Gastrocnemius medialis (tissue), 4 donors: Measurements from ENCODE around the gene PAPPA. TPM values are rescaled to one million over a fixed set of nuclear protein-coding genes. Genes with fewer than 3 reads are reported as not detected.

Experiments used
- ATAC-seq, 2 donors: fragments of 150-250 bp; one replicate each; pipeline ENCODE4 v1.9.1; 2016
- DNase-seq, 2 donors: peaks; one replicate each; pipeline ENCODE4 v3.0.0-alpha.2; 2019
- H3K27ac ChIP-seq, 4 donors: fragments of 200-600 bp; sonication (generic); 1 replicate in 1 of 4; 2 replicates in 3 of 4; pipeline ENCODE4 v1.5.1; 2016 to 2018; ENCODE audit warnings: mild to moderate bottlenecking in 2 of 4, moderate library complexity in 1 of 4
- H3K27me3 ChIP-seq, 3 donors: fragments of 200-600 bp; sonication (generic) in 2 of 3; 1 replicate in 1 of 3; 2 replicates in 2 of 3; pipeline versions ENCODE4 v1.5.1 to v1.6.0; 2016 to 2019; ENCODE audit warnings: mild to moderate bottlenecking in 1 of 3, moderate library complexity in 1 of 3
- H3K36me3 ChIP-seq, 2 donors: fragments of 200-600 bp; sonication (generic) in 1 of 2; one replicate each; pipeline ENCODE4 v1.5.1; 2017 to 2018
- H3K4me1 ChIP-seq, 2 donors: fragments of 200-600 bp; sonication (generic) in 1 of 2; one replicate each; pipeline ENCODE4 v1.5.1; 2016 to 2017; ENCODE audit warnings: mild to moderate bottlenecking in 2 of 2
- H3K4me3 ChIP-seq, 4 donors: fragments of 200-600 bp; sonication (generic) in 3 of 4; 1 replicate in 1 of 4; 2 replicates in 3 of 4; pipeline ENCODE4 v1.5.1; 2016 to 2019; ENCODE audit warnings: mild to moderate bottlenecking in 2 of 4
- H3K9me3 ChIP-seq, 3 donors: fragments of 200-600 bp; sonication (generic) in 2 of 3; 1 replicate in 1 of 3; 2 replicates in 2 of 3; pipeline ENCODE4 v1.5.1; 2016 to 2019
- CTCF ChIP-seq, 5 experiments: fragments of 450-650 bp in 3 of 5; fragments of 200-600 bp in 2 of 5; sonication (generic) in 2 of 5; IDR thresholded peaks in 4 of 5; conservative IDR thresholded peaks in 1 of 5; 1 replicate in 4 of 5; 2 replicates in 1 of 5; pipeline ENCODE4 v1.5.1; 2016 to 2019; ENCODE audit warnings: antibody characterized with exemption in 5 of 5, mild to moderate bottlenecking in 3 of 5, moderate library complexity in 3 of 5
- POLR2A ChIP-seq, 2 donors: fragments of 450-650 bp; IDR thresholded peaks; one replicate each; pipeline ENCODE4 v1.6.1; 2017; ENCODE audit warnings: antibody characterized with exemption in 2 of 2, mild to moderate bottlenecking in 2 of 2, moderate library complexity in 2 of 2
- in situ Hi-C, 4 donors: fragments of 200-750 bp; cut with MboI; loops; one replicate each; pipeline versions ENCODE4 v1.15.0 to v1.8.0; 2017; ENCODE audit warnings: low sequenced_read_pairs in 4 of 4
- intact Hi-C: fragments of 100-400 bp; cut with DNase I; formaldehyde crosslinking; loops from one replicate; pipeline ENCODE4 v1.15.1; 2023; ENCODE audit warnings: low total_unique reads
- total RNA-seq, 4 donors: library from RNA; depleted of rRNA; stranded (reverse); fragments of >200 nt; gene quantifications; one replicate each; pipeline versions ENCODE4 v1.1.0 to v1.2.3, GENCODE V29; 2016

Gene PAPPA
- total RNA-seq, 4 donors from 2014 or later: 0.56 to 2.1 (median 1.4) TPM

- DNase-seq (no peak), ATAC-seq (no peak)
- H3K4me3 ChIP-seq: no peak overlapping the region
- in situ Hi-C loops: no loop called here
- no peaks in the 10 kb centered on the region for H3K4me1 ChIP-seq
- H3K27ac ChIP-seq: no peak overlapping the region
- intact Hi-C loops: no loop called here
- H3K27me3 ChIP-seq: no peaks in the 10 kb centered on the region
- TF ChIP-seq POLR2A (IDR thresholded peaks at IDR 0.05) (no peak), CTCF (IDR thresholded peaks at IDR 0.05 in 4 of 5, conservative IDR thresholded peaks at IDR 0.05 in 1 of 5) (no peak)
- H3K9me3 ChIP-seq: no peaks in the 10 kb centered on the region
- H3K36me3 ChIP-seq: no peaks in the 10 kb centered on the region
These were observed 241.5 kb downstream of the PAPPA start for GRCh38 chr9:116394894-116395698.

GRCh38 chr9:116395699-116396037 is 242.1 kb downstream of the PAPPA start:
- no peaks in the 10 kb centered on the region for H3K4me1 ChIP-seq
- in situ Hi-C loops: no loop called here
- no peaks in the 10 kb centered on the region for H3K9me3 ChIP-seq
- TF ChIP-seq POLR2A (IDR thresholded peaks at IDR 0.05): no peak
- TF ChIP-seq CTCF (IDR thresholded peaks at IDR 0.05 in 4 of 5, conservative IDR thresholded peaks at IDR 0.05 in 1 of 5): no peak
- no peaks in the 10 kb centered on the region for H3K27me3 ChIP-seq
- no peak overlapping the region for H3K27ac ChIP-seq
- no peak overlapping the region for H3K4me3 ChIP-seq
- ATAC-seq (no peak), DNase-seq (no peak)
- H3K36me3 ChIP-seq: no peaks in the 10 kb centered on the region
- intact Hi-C loops: no loop called here

- Histone ChIP-seq H3K27me3 (no peaks in the 10 kb centered on the region), H3K36me3 (no peaks in the 10 kb centered on the region), H3K27ac (no peak overlapping the region), H3K4me3 (no peak overlapping the region), H3K4me1 (no peaks in the 10 kb centered on the region), H3K9me3 (no peaks in the 10 kb centered on the region)
- DNase-seq (no peak), ATAC-seq (no peak)
- no peak for TF ChIP-seq POLR2A (IDR thresholded peaks at IDR 0.05)
- TF ChIP-seq CTCF (IDR thresholded peaks at IDR 0.05 in 4 of 5, conservative IDR thresholded peaks at IDR 0.05 in 1 of 5): no peak
- intact Hi-C loops (no loop called here), in situ Hi-C loops (no loop called here)
These were observed 249.6 kb downstream of the PAPPA start for GRCh38 chr9:116403171-116403570.

- DNase-seq (no peak), ATAC-seq (no peak)
- H3K27ac ChIP-seq: no peak overlapping the region
- TF ChIP-seq CTCF (IDR thresholded peaks at IDR 0.05 in 4 of 5, conservative IDR thresholded peaks at IDR 0.05 in 1 of 5): no peak
- no peak for TF ChIP-seq POLR2A (IDR thresholded peaks at IDR 0.05)
- intact Hi-C loops (no loop called here), in situ Hi-C loops (no loop called here)
- H3K4me1 ChIP-seq: no peaks in the 10 kb centered on the region
- H3K4me3 ChIP-seq: no peak overlapping the region
- no peaks in the 10 kb centered on the region for H3K36me3 ChIP-seq
- H3K9me3 ChIP-seq: no peaks in the 10 kb centered on the region
- no peaks in the 10 kb centered on the region for H3K27me3 ChIP-seq
These were observed 250.6 kb downstream of the PAPPA start for GRCh38 chr9:116404228-116404627.

- intact Hi-C loops: no loop called here
These were observed 251.7 kb downstream of the PAPPA start for GRCh38 chr9:116405321-116405720.

More at GRCh38 chr9:116405321-116405720, 251.7 kb downstream of the PAPPA start:
- no peak for TF ChIP-seq CTCF (IDR thresholded peaks at IDR 0.05 in 4 of 5, conservative IDR thresholded peaks at IDR 0.05 in 1 of 5)
- no peak for TF ChIP-seq POLR2A (IDR thresholded peaks at IDR 0.05)
- ATAC-seq: no peak
- Histone ChIP-seq H3K4me1 (no peaks in the 10 kb centered on the region), H3K4me3 (no peak overlapping the region), H3K27ac (no peak overlapping the region), H3K27me3 (no peaks in the 10 kb centered on the region), H3K36me3 (no peaks in the 10 kb centered on the region), H3K9me3 (no peaks in the 10 kb centered on the region)
- in situ Hi-C loops: no loop called here
- no peak for DNase-seq
